ENCODE data around the gene IL10RB. TPM values are rescaled to one million over a fixed set of nuclear protein-coding genes. Genes with fewer than 3 reads are reported as not detected.

IL10RB gene
- total and polyA plus RNA-seq, 2 of the 8 experiments (the other 6 are each of a cell fraction or from before 2014, with no cell fraction given) = 2.7 to 3.2 TPM

GRCh38 chr21:33268737-33269441 is 2.7 kb downstream of the IL10RB start:
- no peak for FAIRE-seq
- no peak overlapping the region for H3K18ac ChIP-seq (ENCODE audit: extremely low read depth, low read length)
- no peaks in the 10 kb centered on the region for H3K79me2 ChIP-seq (ENCODE audit: control insufficient read depth in 1 of 2, insufficient read depth in 2 of 2, low read length in 2 of 2)
- no peak overlapping the region for H3K4me2 ChIP-seq (ENCODE audit: insufficient read depth in 1 of 2, low read depth in 2 of 2, low read length in 2 of 2)
- H2BK15ac ChIP-seq (ENCODE audit: low read length) = 0 out of 2 replicates have a peak overlapping the region, but pooled peaks have one; percentile 61
- DNase-seq (ENCODE audit: low read depth in 1 of 2, low spot score in 2 of 2) = no peak
- H3K23ac ChIP-seq (ENCODE audit: insufficient read length) = no peak overlapping the region
- H3K79me1 ChIP-seq (ENCODE audit: low read depth, low read length) = no peaks in the 10 kb centered on the region
- H3K4me3 ChIP-seq (ENCODE audit: extremely low read depth in 1 of 4, insufficient read depth in 2 of 4, low read depth in 3 of 4, low read length in 4 of 4) = no peak overlapping the region
- no peak overlapping the region for H4K91ac ChIP-seq (replicated peaks; ENCODE audit: insufficient read length, low read length)
- ChIA-PET CTCF (ENCODE audit: partially characterized antibody) (interaction anchor here (0.5 to 1.1 kb wide), 3 partner anchors 11 to 25 kb away, joined by 3 to 4 read pairs (median 3); no protein-coding TSS in a partner anchor), POLR2A (ENCODE audit: partially characterized antibody) (no interaction called here)
- H2BK120ac ChIP-seq (replicated peaks; ENCODE audit: low read depth, low read length) = no peak overlapping the region
- 85% methylated on average over 12 of the region's 12 CpGs; no CpG with 5 or more reads in 1 of the 2 experiments for WGBS, 2 experiments (ENCODE audit: extremely low coverage in 1 of 2, insufficient coverage in 1 of 2, insufficient read length in 1 of 2, insufficient replicate concordance in 2 of 2, low coverage in 1 of 2, low lambda C conversion rate in 2 of 2, missing lambda C conversion rate in 1 of 2)
- no peak overlapping the region for H2AFZ ChIP-seq (ENCODE audit: low read length)
- no peak overlapping the region for H4K5ac ChIP-seq (ENCODE audit: insufficient read length, low read depth, low read length)
- H4K20me1 ChIP-seq (replicated peaks in 1 of 2; ENCODE audit: control insufficient read depth in 1 of 2, insufficient read depth in 2 of 2, low read length in 2 of 2) = peaks cover 0 to 5% of the 10 kb centered on the region in 2 experiments
- no peak overlapping the region for H2AK5ac ChIP-seq (ENCODE audit: low read depth, low read length)
- H3K4ac ChIP-seq (replicated peaks; ENCODE audit: insufficient read length, low read depth, low read length) = no peak overlapping the region
- no peak overlapping the region for H3K9ac ChIP-seq (replicated peaks in 1 of 4; ENCODE audit: extremely low read depth in 1 of 4, low read depth in 3 of 4, low read length in 3 of 4)
- H2BK12ac ChIP-seq (ENCODE audit: low read depth, low read length) = no peak overlapping the region
- H3K4me1 ChIP-seq (replicated peaks in 1 of 4; ENCODE audit: control insufficient read depth in 3 of 4, insufficient read depth in 4 of 4, low read length in 3 of 4) = peaks cover 0 to 4% (median under 1%) of the 10 kb centered on the region in 4 experiments; a peak in 3 of 7 replicates
- no peaks in the 10 kb centered on the region for H3K9me3 ChIP-seq (ENCODE audit: insufficient read depth in 2 of 2, low read depth in 1 of 2, low read length in 1 of 2)
- no peak overlapping the region for H2BK5ac ChIP-seq (ENCODE audit: low read depth, low read length)
- H3K36me3 ChIP-seq (ENCODE audit: control insufficient read depth in 2 of 4, insufficient read depth in 4 of 4, low read length in 3 of 4) = no peaks in the 10 kb centered on the region
- no peak overlapping the region for H3K27ac ChIP-seq (ENCODE audit: low read depth, low read length)
- H3K23me2 ChIP-seq (ENCODE audit: low read depth, low read length) = peaks cover 7% of the 10 kb centered on the region; the same call in 1 of the 2 replicates
- H3K56ac ChIP-seq (replicated peaks; ENCODE audit: insufficient read length, low read depth, low read length) = no peak overlapping the region
- H3K27me3 ChIP-seq (replicated peaks in 1 of 4; ENCODE audit: control insufficient read depth in 3 of 4, extremely low read depth in 1 of 4, insufficient read depth in 3 of 4, low read length in 3 of 4) = no peaks in the 10 kb centered on the region; a peak in 1 of 7 replicates
- H2BK20ac ChIP-seq (ENCODE audit: low read length) = no peak overlapping the region
- no peak overlapping the region for H4K8ac ChIP-seq (ENCODE audit: extremely low read depth, insufficient read depth, low read length)
- H3K14ac ChIP-seq (ENCODE audit: insufficient read length) = no peak overlapping the region
- TF ChIP-seq SP2 (IDR thresholded peaks at IDR 0.05; ENCODE audit: low read length) (no peak), SIN3A (conservative IDR thresholded peaks at IDR 0.05 in 1 of 2, IDR thresholded peaks at IDR 0.05 in 1 of 2; ENCODE audit: low read depth in 1 of 2, low read length in 2 of 2) (no peak), NRF1 (IDR thresholded peaks at IDR 0.05; ENCODE audit: low read depth, low read length) (no peak), ATF3 (IDR thresholded peaks at IDR 0.05; ENCODE audit: insufficient read depth, low read depth, low read length) (no peak), CBX5 (IDR thresholded peaks at IDR 0.05; ENCODE audit: low read depth, low read length) (no peak), SAP30 (IDR thresholded peaks at IDR 0.05; ENCODE audit: insufficient read depth, insufficient replicate concordance, low read length) (no peak), ZNF274 (IDR thresholded peaks at IDR 0.05; ENCODE audit: borderline replicate concordance, extremely low read depth, low read length) (no peak), SUZ12 (IDR thresholded peaks at IDR 0.05; ENCODE audit: low read length) (no peak)
- TF ChIP-seq, protein P1, sequence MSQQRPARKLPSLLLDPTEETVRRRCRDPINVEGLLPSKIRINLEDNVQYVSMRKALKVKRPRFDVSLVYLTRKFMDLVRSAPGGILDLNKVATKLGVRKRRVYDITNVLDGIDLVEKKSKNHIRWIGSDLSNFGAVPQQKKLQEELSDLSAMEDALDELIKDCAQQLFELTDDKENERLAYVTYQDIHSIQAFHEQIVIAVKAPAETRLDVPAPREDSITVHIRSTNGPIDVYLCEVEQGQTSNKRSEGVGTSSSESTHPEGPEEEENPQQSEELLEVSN (IDR thresholded peaks at IDR 0.05) = no peak
- TF ChIP-seq, protein P2, sequence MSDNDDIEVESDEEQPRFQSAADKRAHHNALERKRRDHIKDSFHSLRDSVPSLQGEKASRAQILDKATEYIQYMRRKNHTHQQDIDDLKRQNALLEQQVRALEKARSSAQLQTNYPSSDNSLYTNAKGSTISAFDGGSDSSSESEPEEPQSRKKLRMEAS (IDR thresholded peaks at IDR 0.05) = no peak

Data from H1 (cell line).